Transverse colon (tissue), 4 donors: ENCODE measurements around the gene OXNAD1. TPM values are rescaled to one million over a fixed set of nuclear protein-coding genes. Genes with fewer than 3 reads are reported as not detected.

ENCODE experiments used
- DNase-seq: peaks from one replicate; pipeline ENCODE4 v3.0.0-alpha.2; 2019
- H3K27ac ChIP-seq, 4 donors: fragments of 200-600 bp; sonication (generic); 2 replicates each; pipeline ENCODE4 v1.5.1; 2016 to 2018; ENCODE audit warnings: inconsistent platforms in 4 of 4
- H3K27me3 ChIP-seq: fragments of 200-600 bp; sonication (generic); 2 replicates; pipeline ENCODE4 v1.5.1; 2017; ENCODE audit warnings: inconsistent platforms
- H3K36me3 ChIP-seq, 4 donors: fragments of 200-600 bp; sonication (generic); 2 replicates each; pipeline ENCODE4 v1.5.1; 2017 to 2019; ENCODE audit warnings: inconsistent platforms in 4 of 4
- H3K4me1 ChIP-seq, 4 donors: fragments of 200-600 bp; sonication (generic); 2 replicates each; pipeline ENCODE4 v1.5.1; 2017 to 2020; ENCODE audit warnings: inconsistent platforms in 4 of 4
- H3K4me3 ChIP-seq, 4 donors: fragments of 200-600 bp; sonication (generic); 1 replicate in 1 of 4; 2 replicates in 3 of 4; pipeline versions ENCODE4 v1.5.1 to v1.6.1; 2017 to 2019; ENCODE audit warnings: inconsistent platforms in 4 of 4
- H3K9me3 ChIP-seq, 2 donors: fragments of 200-600 bp; sonication (generic); 2 replicates each; pipeline ENCODE4 v1.5.1; 2017 to 2019; ENCODE audit warnings: inconsistent platforms in 2 of 2
- EP300 ChIP-seq: sonication (generic); formaldehyde crosslinking; IDR thresholded peaks from one replicate; pipeline ENCODE4 v1.6.1; 2017; ENCODE audit warnings: antibody characterized with exemption, low read depth
- POLR2A ChIP-seq: fragments of 450-650 bp; IDR thresholded peaks from one replicate; pipeline ENCODE4 v1.6.1; 2016; ENCODE audit warnings: antibody characterized with exemption, mild to moderate bottlenecking, moderate library complexity
- POLR2AphosphoS5 ChIP-seq, 3 donors: sonication (generic); formaldehyde crosslinking; IDR thresholded peaks; one replicate each; pipeline ENCODE4 v1.6.1; 2016; ENCODE audit warnings: antibody characterized with exemption in 3 of 3
- WGBS, 2 donors: methylation state at CpG; one replicate each; pipeline ENCODE4 v1.1.5; 2018; ENCODE audit warnings: low coverage in 1 of 2; 5-methylcytosine and 5-hydroxymethylcytosine counted together
- in situ Hi-C, 4 donors: fragments of 200-750 bp; cut with MboI; loops; one replicate each; pipeline versions ENCODE4 v1.15.0 to v1.15.1; 2017; ENCODE audit warnings: low sequenced_read_pairs in 3 of 4, low pct_ligation_motif_present in 1 of 4, low pct_unique_long_range_greater_than_20kb in 1 of 4
- intact Hi-C: fragments of 100-400 bp; cut with DNase I; formaldehyde crosslinking; loops from one replicate; pipeline ENCODE4 v1.15.1; 2023; ENCODE audit warnings: low total_unique reads
- total RNA-seq, 4 donors: library from RNA; depleted of rRNA; stranded (reverse); fragments of >200 nt; gene quantifications; one replicate each; pipeline ENCODE4 v1.1.0, GENCODE V29; 2016
- TF ChIP-seq, protein P1 (sequence below), 5 experiments: fragments of 200-600 bp in 3 of 5; fragments of 450-650 bp in 2 of 5; sonication (generic) in 3 of 5; IDR thresholded peaks; 1 replicate in 2 of 5; 2 replicates in 3 of 5; pipeline ENCODE4 v1.5.1; 2016 to 2017; ENCODE audit warnings: antibody characterized with exemption in 5 of 5, inconsistent platforms in 3 of 5, mild to moderate bottlenecking in 2 of 5, moderate library complexity in 1 of 5

Gene OXNAD1, protein sequence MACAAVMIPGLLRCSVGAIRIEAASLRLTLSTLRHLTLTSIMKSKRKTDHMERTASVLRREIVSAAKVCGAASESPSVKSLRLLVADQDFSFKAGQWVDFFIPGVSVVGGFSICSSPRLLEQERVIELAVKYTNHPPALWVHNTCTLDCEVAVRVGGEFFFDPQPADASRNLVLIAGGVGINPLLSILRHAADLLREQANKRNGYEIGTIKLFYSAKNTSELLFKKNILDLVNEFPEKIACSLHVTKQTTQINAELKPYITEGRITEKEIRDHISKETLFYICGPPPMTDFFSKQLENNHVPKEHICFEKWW
- total RNA-seq, result 10 to 100 TPM; 20.6 to 91.1 (median 40.0) TPM

DNA sequence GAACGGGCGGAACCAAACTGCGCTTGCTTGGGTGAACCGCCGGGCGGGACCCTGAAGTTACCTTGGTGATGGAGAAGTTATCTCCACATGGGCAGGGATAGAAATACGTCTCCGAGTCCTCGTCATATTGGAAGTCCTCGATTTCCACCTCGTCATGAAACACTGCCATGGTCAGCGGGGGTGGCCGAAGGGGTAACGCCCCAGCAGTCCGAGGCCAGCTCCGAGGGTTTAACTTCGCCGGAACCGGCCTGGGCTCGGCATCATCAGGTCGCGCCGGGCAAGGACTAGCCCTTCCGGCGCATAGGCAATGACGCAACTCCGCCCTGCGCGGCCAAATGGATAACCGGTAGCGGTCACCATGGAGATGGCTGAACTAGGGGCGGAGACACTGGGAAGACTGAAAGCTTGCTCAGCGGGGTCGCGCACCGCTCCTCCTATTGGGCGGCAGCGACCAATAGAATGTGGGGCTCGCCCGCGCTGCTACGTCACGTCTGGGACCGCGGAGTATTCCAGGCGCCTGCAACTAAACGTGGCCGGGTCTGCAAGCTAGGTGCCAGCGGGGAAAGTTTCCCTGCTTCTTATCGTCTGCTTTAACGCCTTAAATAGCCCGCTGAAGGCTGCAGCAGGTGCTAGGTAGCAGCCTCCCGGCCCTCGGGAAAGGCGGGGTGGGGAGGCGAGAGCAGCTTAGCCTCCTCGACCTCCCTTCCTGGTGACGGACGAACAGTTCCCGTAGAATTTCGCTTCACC is at the start of gene OXNAD1, which contains the start of gene DPH3:
Gene OXNAD1, plus strand, starts transcription at position 505 of the 747 bp plus-strand sequence. CDS start 5,741 bp downstream, outside the sequence.
Gene DPH3, minus strand, starts transcription at position 236 of the 747 bp plus-strand sequence. Its CDS starts 67 bp downstream, at position 169.
- intact Hi-C loops (no loop called here), in situ Hi-C loops (loop anchor here in 2 of 4 donors (25.0 kb wide), 3 partner anchors 453 to 1053 kb away; partner anchors contain the start of gene CAPN7 (in 1 of the 2))
- DNase-seq, result peak; percentile 100
- Histone ChIP-seq H3K27ac (peak within 1 kb of the TSS; percentile 92 to 97 (median 93)), H3K9me3 (no peaks in the 10 kb centered on the region), H3K27me3 (no peaks in the 10 kb centered on the region), H3K4me3 (peak within 1 kb of the TSS; percentile 69 to 83 (median 76)), H3K4me1 (peaks cover 7 to 47% (median 29%) of the 10 kb centered on the region in 4 donors), H3K36me3 (peaks cover 0 to 10% (median 3%) of the 10 kb centered on the region in 4 donors)
- WGBS, 2 donors, result 0% methylated on average over 1 to 44 of the region's 61 CpGs
- TF ChIP-seq EP300 (no peak), POLR2A (peak; percentile 92), POLR2AphosphoS5 (IDR thresholded peaks at IDR 0.05) (peak; percentile 91 to 94 (median 91))
- TF ChIP-seq, protein P1, sequence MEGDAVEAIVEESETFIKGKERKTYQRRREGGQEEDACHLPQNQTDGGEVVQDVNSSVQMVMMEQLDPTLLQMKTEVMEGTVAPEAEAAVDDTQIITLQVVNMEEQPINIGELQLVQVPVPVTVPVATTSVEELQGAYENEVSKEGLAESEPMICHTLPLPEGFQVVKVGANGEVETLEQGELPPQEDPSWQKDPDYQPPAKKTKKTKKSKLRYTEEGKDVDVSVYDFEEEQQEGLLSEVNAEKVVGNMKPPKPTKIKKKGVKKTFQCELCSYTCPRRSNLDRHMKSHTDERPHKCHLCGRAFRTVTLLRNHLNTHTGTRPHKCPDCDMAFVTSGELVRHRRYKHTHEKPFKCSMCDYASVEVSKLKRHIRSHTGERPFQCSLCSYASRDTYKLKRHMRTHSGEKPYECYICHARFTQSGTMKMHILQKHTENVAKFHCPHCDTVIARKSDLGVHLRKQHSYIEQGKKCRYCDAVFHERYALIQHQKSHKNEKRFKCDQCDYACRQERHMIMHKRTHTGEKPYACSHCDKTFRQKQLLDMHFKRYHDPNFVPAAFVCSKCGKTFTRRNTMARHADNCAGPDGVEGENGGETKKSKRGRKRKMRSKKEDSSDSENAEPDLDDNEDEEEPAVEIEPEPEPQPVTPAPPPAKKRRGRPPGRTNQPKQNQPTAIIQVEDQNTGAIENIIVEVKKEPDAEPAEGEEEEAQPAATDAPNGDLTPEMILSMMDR (IDR thresholded peaks at IDR 0.05), result peak; percentile 2 to 79 (median 18)

DNA sequence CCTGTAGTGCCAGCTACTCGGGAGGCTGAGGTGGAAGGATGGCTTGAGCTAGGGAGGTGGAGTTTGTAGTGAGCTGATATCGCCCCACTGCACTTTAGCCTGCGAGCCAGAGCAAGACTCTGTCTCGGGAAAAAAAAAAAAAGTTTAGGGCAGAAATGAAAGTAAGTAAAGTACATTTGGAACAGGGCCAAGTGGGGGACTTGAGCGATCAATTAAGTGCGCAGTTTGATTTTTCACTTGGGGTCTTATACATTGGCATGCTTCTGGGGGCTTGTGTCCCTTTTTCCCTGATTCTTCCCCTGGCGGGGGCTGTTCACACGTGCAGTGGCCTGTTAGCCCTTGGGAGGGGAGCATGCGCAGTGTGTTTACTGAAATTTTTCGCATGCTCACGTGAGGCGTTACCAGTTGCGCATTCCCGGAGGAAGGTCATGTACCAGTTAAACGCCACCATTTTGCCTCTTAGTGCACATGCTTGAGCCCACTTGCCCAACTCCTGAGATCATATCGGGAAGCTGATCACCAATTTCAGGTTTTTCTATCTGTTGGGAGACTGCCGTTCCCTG is 48.6 kb upstream of the OXNAD1 start:
- in situ Hi-C loops (no loop called here), intact Hi-C loops (no loop called here)
- DNase-seq, result no peak
- Histone ChIP-seq H3K27me3 (no peaks in the 10 kb centered on the region), H3K9me3 (no peaks in the 10 kb centered on the region), H3K4me3 (no peak overlapping the region), H3K4me1 (no peaks in the 10 kb centered on the region), H3K36me3 (no peaks in the 10 kb centered on the region), H3K27ac (no peak overlapping the region)
- TF ChIP-seq POLR2AphosphoS5 (IDR thresholded peaks at IDR 0.05) (no peak), EP300 (no peak), POLR2A (no peak)
- TF ChIP-seq, protein P1 (IDR thresholded peaks at IDR 0.05), result no peak
- WGBS, 2 donors, result 85 to 89% methylated on average over 6 to 17 of the region's 17 CpGs

DNA sequence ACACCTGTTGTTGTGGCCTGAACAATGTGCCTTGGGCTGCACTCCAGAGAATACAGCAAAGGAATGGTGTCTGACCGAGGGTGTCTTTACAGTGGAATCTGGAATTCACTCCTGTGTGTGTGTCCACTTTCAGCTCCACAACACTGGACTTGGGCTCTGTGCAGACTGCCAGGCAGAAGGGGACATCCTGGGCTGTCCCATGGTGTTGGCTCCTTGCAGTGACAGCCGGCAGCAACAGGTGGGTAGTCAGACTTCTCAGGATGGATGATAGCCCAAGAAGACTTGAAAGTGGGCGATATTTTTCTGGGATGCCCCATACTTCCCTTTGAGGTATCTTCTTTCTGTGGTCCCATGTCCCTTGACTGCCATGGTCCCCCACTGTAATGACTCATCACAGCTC is 45.2 kb upstream of the OXNAD1 start:
- DNase-seq, result no peak
- WGBS, 2 donors, result 80% methylated on average over 3 of the region's 3 CpGs; no CpG with 5 or more reads in 1 of the 2 donors
- intact Hi-C loops, result no loop called here
- H3K36me3 ChIP-seq, result no peaks in the 10 kb centered on the region
- H3K4me1 ChIP-seq, result no peaks in the 10 kb centered on the region
- in situ Hi-C loops, result no loop called here
- H3K27ac ChIP-seq, result no peak overlapping the region
- no peak overlapping the region for H3K4me3 ChIP-seq
- TF ChIP-seq, protein P1 (IDR thresholded peaks at IDR 0.05), result no peak
- no peak for TF ChIP-seq POLR2AphosphoS5 (IDR thresholded peaks at IDR 0.05)
- no peak for TF ChIP-seq EP300
- TF ChIP-seq POLR2A, result no peak
- H3K27me3 ChIP-seq, result no peaks in the 10 kb centered on the region
- H3K9me3 ChIP-seq, result no peaks in the 10 kb centered on the region

DNA sequence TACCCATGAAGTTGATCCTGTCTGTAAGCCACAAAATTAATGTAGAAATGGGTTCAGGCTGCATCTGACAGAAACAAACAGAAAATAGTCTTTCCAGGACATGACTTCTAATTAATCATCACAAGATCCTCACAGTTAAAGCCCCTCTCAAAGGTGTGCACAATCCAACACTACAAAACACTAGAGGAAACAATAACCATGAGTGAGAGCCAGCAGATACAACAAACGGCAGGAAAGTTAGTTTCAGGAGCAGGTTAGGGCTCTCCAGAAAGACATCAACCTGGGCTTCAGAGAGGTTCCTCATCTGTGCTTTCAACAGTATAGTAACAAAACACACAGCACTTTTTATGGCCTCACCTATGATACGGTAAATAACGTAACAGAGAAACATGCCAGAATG is 43.0 kb upstream of the OXNAD1 start:
- Histone ChIP-seq H3K9me3 (no peaks in the 10 kb centered on the region), H3K4me3 (no peak overlapping the region), H3K27ac (no peak overlapping the region), H3K36me3 (no peaks in the 10 kb centered on the region), H3K4me1 (no peaks in the 10 kb centered on the region), H3K27me3 (no peaks in the 10 kb centered on the region)
- DNase-seq, result no peak
- in situ Hi-C loops (no loop called here), intact Hi-C loops (no loop called here)
- TF ChIP-seq, protein P1 (IDR thresholded peaks at IDR 0.05), result no peak
- whole genome bisulfite sequencing, 2 donors, result 71 to 77% methylated on average over 3 of the region's 3 CpGs
